Trophoblast cell (in vitro differentiated cells and primary cell): ENCODE measurements around the gene IRX4.

Experiments used
- DNase-seq, 2 donors: peaks; one replicate each; pipeline ENCODE4 v3.0.0-alpha.2; 2016
- H2AFZ ChIP-seq: 2 replicates; pipeline ENCODE4 v1.6.1; 2013; ENCODE audit warnings: low read length, moderate library complexity, mild to moderate bottlenecking; ENCODE audit not compliant: insufficient read depth, poor library complexity
- H2AK5ac ChIP-seq: 2 replicates; pipeline ENCODE4 v1.6.1; 2013; ENCODE audit warnings: mild to moderate bottlenecking, low read length
- H2BK120ac ChIP-seq: 2 replicates; pipeline ENCODE4 v1.6.1; 2013; ENCODE audit warnings: low read length, mild to moderate bottlenecking, moderate library complexity; ENCODE audit not compliant: insufficient read depth, poor library complexity
- H2BK12ac ChIP-seq: 2 replicates; pipeline ENCODE4 v1.6.1; 2013; ENCODE audit warnings: mild to moderate bottlenecking, low read length, moderate library complexity
- H2BK5ac ChIP-seq: 2 replicates; pipeline ENCODE4 v1.6.1; 2013; ENCODE audit warnings: low read length, low read depth, moderate library complexity, mild to moderate bottlenecking; ENCODE audit not compliant: poor library complexity
- H3K14ac ChIP-seq: 2 replicates; pipeline ENCODE4 v1.6.1; 2013; ENCODE audit warnings: mild to moderate bottlenecking, low read length
- H3K18ac ChIP-seq: 2 replicates; pipeline ENCODE4 v1.6.1; 2013; ENCODE audit warnings: mild to moderate bottlenecking, low read length
- H3K23ac ChIP-seq: 2 replicates; pipeline ENCODE4 v1.6.1; 2013; ENCODE audit warnings: low read length
- H3K27ac ChIP-seq: 2 replicates; pipeline ENCODE4 v1.5.1; 2013; ENCODE audit warnings: low read depth, mild to moderate bottlenecking, inconsistent platforms, low read length, moderate library complexity
- H3K27me3 ChIP-seq: 2 replicates; pipeline ENCODE4 v1.6.1; 2013; ENCODE audit warnings: inconsistent platforms, mild to moderate bottlenecking, low read length, moderate library complexity; ENCODE audit not compliant: insufficient read depth
- H3K36me3 ChIP-seq, 2 experiments: 1 replicate in 1 of 2; 2 replicates in 1 of 2; pipeline ENCODE4 v1.6.1; 2013; ENCODE audit warnings: low read length in 2 of 2, mild to moderate bottlenecking in 2 of 2, moderate library complexity in 1 of 2; ENCODE audit not compliant: insufficient read depth in 2 of 2, control insufficient read depth in 1 of 2
- H3K4ac ChIP-seq: 2 replicates; pipeline ENCODE4 v1.6.1; 2013; ENCODE audit warnings: low read depth, mild to moderate bottlenecking, low read length, moderate library complexity
- H3K4me1 ChIP-seq, 2 experiments: 1 replicate in 1 of 2; 2 replicates in 1 of 2; pipeline ENCODE4 v1.6.1; 2013; ENCODE audit warnings: low read length in 2 of 2, mild to moderate bottlenecking in 2 of 2, moderate library complexity in 1 of 2; ENCODE audit not compliant: insufficient read depth in 2 of 2, control insufficient read depth in 1 of 2
- H3K4me2 ChIP-seq: 2 replicates; pipeline ENCODE4 v1.6.1; 2013; ENCODE audit warnings: inconsistent platforms, mild to moderate bottlenecking, low read length, moderate library complexity
- H3K4me3 ChIP-seq: 2 replicates; pipeline ENCODE4 v1.5.1; 2013; ENCODE audit warnings: mild to moderate bottlenecking, low read depth, low read length, inconsistent platforms
- H3K79me1 ChIP-seq: one replicate; pipeline ENCODE4 v1.6.1; 2013; ENCODE audit warnings: low read length
- H3K79me2 ChIP-seq: 2 replicates; pipeline ENCODE4 v1.6.1; 2013; ENCODE audit warnings: low read length, mild to moderate bottlenecking; ENCODE audit not compliant: control insufficient read depth, insufficient read depth, poor library complexity
- H3K9ac ChIP-seq: 2 replicates; pipeline ENCODE4 v1.6.1; 2013; ENCODE audit warnings: mild to moderate bottlenecking, low read length
- H3K9me3 ChIP-seq: 2 replicates; pipeline ENCODE4 v1.6.1; 2013; ENCODE audit warnings: low read depth, mild to moderate bottlenecking, control low read depth, inconsistent platforms, low read length; ENCODE audit not compliant: insufficient read depth
- H4K12ac ChIP-seq: 2 replicates; pipeline ENCODE4 v1.6.1; 2013; ENCODE audit warnings: low read depth, mild to moderate bottlenecking, low read length, moderate library complexity
- H4K8ac ChIP-seq: 2 replicates; pipeline ENCODE4 v1.6.1; 2013; ENCODE audit warnings: low read depth, mild to moderate bottlenecking, low read length, moderate library complexity
- H4K91ac ChIP-seq: one replicate; pipeline ENCODE4 v1.6.1; 2013; ENCODE audit warnings: low read depth, mild to moderate bottlenecking, low read length, moderate library complexity
- WGBS: extraction: QIAGEN DNeasy Blood & Tissue Kit; methylation state at CpG from one replicate; pipeline ENCODE4 v1.1.7; 2013; ENCODE audit warnings: missing lambda C conversion rate; ENCODE audit not compliant: insufficient read length, insufficient coverage; ENCODE audit errors: extremely low coverage; 5-methylcytosine and 5-hydroxymethylcytosine counted together

IRX4 gene

GRCh38 chr5:1850324-1851154 is 32.2 kb downstream of the IRX4 start:
- no peak overlapping the region for H3K4me3 ChIP-seq
- no peak overlapping the region for H3K27ac ChIP-seq
- WGBS: no CpG with 5 or more reads among the region's 29 CpGs
- no peak overlapping the region for H4K12ac ChIP-seq
- H2BK12ac ChIP-seq: no peak overlapping the region
- peak overlapping the region; percentile 43 for H3K4me2 ChIP-seq
- peaks cover 8% of the 10 kb centered on the region for H3K9me3 ChIP-seq
- H2BK5ac ChIP-seq: no peak overlapping the region
- H2AFZ ChIP-seq: no peak overlapping the region
- peaks cover 15% of the 10 kb centered on the region for H3K27me3 ChIP-seq
- no peak overlapping the region for H4K91ac ChIP-seq
- no peak overlapping the region for H4K8ac ChIP-seq
- H3K36me3 ChIP-seq: no peaks in the 10 kb centered on the region
- H3K79me2 ChIP-seq: no peaks in the 10 kb centered on the region
- H3K79me1 ChIP-seq: no peaks in the 10 kb centered on the region
- no peak overlapping the region for H2BK120ac ChIP-seq
- no peak overlapping the region for H3K14ac ChIP-seq
- H3K4me1 ChIP-seq: peaks cover 6 to 9% of the 10 kb centered on the region in 2 experiments
- H3K4ac ChIP-seq: no peak overlapping the region
- H3K23ac ChIP-seq: no peak overlapping the region
- no peak overlapping the region for H2AK5ac ChIP-seq
- no peak overlapping the region for H3K18ac ChIP-seq
- H3K9ac ChIP-seq: no peak overlapping the region
- no peak for DNase-seq

GRCh38 chr5:1847611-1848010 is 35.1 kb downstream of the IRX4 start:
- Histone ChIP-seq H3K36me3 (no peaks in the 10 kb centered on the region), H3K9me3 (peaks cover 8% of the 10 kb centered on the region), H2BK5ac (no peak overlapping the region), H2BK12ac (no peak overlapping the region), H4K91ac (no peak overlapping the region), H2BK120ac (no peak overlapping the region), H4K12ac (no peak overlapping the region), H2AFZ (no peak overlapping the region), H3K9ac (no peak overlapping the region), H3K14ac (no peak overlapping the region), H3K79me1 (no peaks in the 10 kb centered on the region), H3K27ac (no peak overlapping the region), H3K23ac (no peak overlapping the region), H3K79me2 (no peaks in the 10 kb centered on the region), H3K4me1 (peaks cover 6 to 9% of the 10 kb centered on the region in 2 experiments), H3K18ac (no peak overlapping the region), H3K4ac (no peak overlapping the region), H3K4me2 (no peak overlapping the region), H3K4me3 (peak overlapping the region; percentile 14), H3K27me3 (peaks cover 12% of the 10 kb centered on the region), H4K8ac (no peak overlapping the region), H2AK5ac (no peak overlapping the region)
- WGBS: no CpG with 5 or more reads among the region's 9 CpGs
- no peak for DNase-seq

- Histone ChIP-seq H2AK5ac (no peak overlapping the region), H3K9me3 (peaks cover 7% of the 10 kb centered on the region), H3K23ac (no peak overlapping the region), H3K27me3 (peaks cover 12% of the 10 kb centered on the region), H2BK5ac (no peak overlapping the region), H2AFZ (no peak overlapping the region), H4K8ac (no peak overlapping the region), H3K9ac (no peak overlapping the region), H2BK120ac (no peak overlapping the region), H3K79me2 (no peaks in the 10 kb centered on the region), H3K14ac (no peak overlapping the region), H3K4me1 (peaks cover 6 to 9% of the 10 kb centered on the region in 2 experiments), H3K36me3 (no peaks in the 10 kb centered on the region), H3K27ac (no peak overlapping the region), H3K4me3 (no peak overlapping the region), H3K79me1 (no peaks in the 10 kb centered on the region), H3K4ac (no peak overlapping the region), H3K4me2 (no peak overlapping the region), H3K18ac (no peak overlapping the region), H4K12ac (no peak overlapping the region), H4K91ac (no peak overlapping the region), H2BK12ac (no peak overlapping the region)
- WGBS: no CpG with 5 or more reads among the region's 10 CpGs
- DNase-seq: no peak
Observed at GRCh38 chr5:1847056-1847455, 35.7 kb downstream of the IRX4 start.

GRCh38 chr5:1846583-1846982 is 36.1 kb downstream of the IRX4 start:
- Histone ChIP-seq H3K36me3 (no peaks in the 10 kb centered on the region), H2AFZ (no peak overlapping the region), H4K91ac (no peak overlapping the region), H2BK120ac (no peak overlapping the region), H3K79me1 (no peaks in the 10 kb centered on the region), H3K79me2 (no peaks in the 10 kb centered on the region), H3K4me2 (no peak overlapping the region), H3K27me3 (peaks cover 12% of the 10 kb centered on the region), H4K12ac (no peak overlapping the region), H3K18ac (no peak overlapping the region), H3K4me3 (peak overlapping the region; percentile 47), H3K9me3 (peaks cover 2% of the 10 kb centered on the region), H2BK5ac (no peak overlapping the region), H3K4ac (no peak overlapping the region), H2AK5ac (no peak overlapping the region), H4K8ac (no peak overlapping the region), H3K9ac (no peak overlapping the region), H3K4me1 (peaks cover 6% of the 10 kb centered on the region in 2 experiments), H2BK12ac (no peak overlapping the region), H3K23ac (peak overlapping the region; percentile 14), H3K14ac (no peak overlapping the region), H3K27ac (no peak overlapping the region)
- WGBS: no CpG with 5 or more reads among the region's 13 CpGs
- DNase-seq: no peak
